IMR-90 (cell line): ENCODE measurements around the gene CFAP97D2. TPM values are rescaled to one million over a fixed set of nuclear protein-coding genes. Genes with fewer than 3 reads are reported as not detected.

Experiments
- ATAC-seq: fragments of 200-7000 bp; cut with Tn5 transposase; 2 replicates; pipeline ENCODE4 v1.9.1; 2020; ENCODE audit warnings: low read depth, mild to moderate bottlenecking, moderate library complexity
- BruUV-seq: library from RNA; stranded (reverse); fragments of 400-500 nt; replicated peaks from 2 replicates; lab custom pipeline; 2021; lab: Mats Ljungman, UMichigan
- CTCF ChIA-PET: fragments of 300-600 bp; formaldehyde crosslinking; extraction: SDS; loops from one replicate; lab custom pipeline; 2021; ENCODE audit warnings: antibody characterized with exemption; lab: Yijun Ruan, JAX
- POLR2A ChIA-PET: fragments of 300-600 bp; sonication (Branson Sonifier 250); formaldehyde crosslinking; loops from one replicate; lab custom pipeline; 2022; ENCODE audit warnings: antibody characterized with exemption; ENCODE audit not compliant: unreplicated experiment; lab: Charles Lee
- DNase-seq: peaks from one replicate; pipeline ENCODE4 v3.0.0; 2013
- H2AFZ ChIP-seq: replicated peaks from 2 replicates; pipeline ENCODE3; 2013; ENCODE audit warnings: low read length, mild to moderate bottlenecking; ENCODE audit not compliant: poor library complexity
- H2AK5ac ChIP-seq: 2 replicates; pipeline ENCODE4 v1.6.1; 2013; ENCODE audit warnings: low read depth, low read length, inconsistent platforms
- H2AK9ac ChIP-seq: replicated peaks from 2 replicates; pipeline ENCODE3; 2013; ENCODE audit warnings: mild to moderate bottlenecking, low read depth, low read length, moderate library complexity; ENCODE audit not compliant: poor library complexity
- H2BK120ac ChIP-seq: 2 replicates; pipeline ENCODE4 v1.6.1; 2013; ENCODE audit warnings: low read depth, low read length, inconsistent platforms
- H2BK15ac ChIP-seq: 3 replicates; pipeline ENCODE4 v1.6.1; 2013; ENCODE audit warnings: low read depth, low read length, inconsistent platforms
- H2BK20ac ChIP-seq: 2 replicates; pipeline ENCODE4 v1.6.1; 2013; ENCODE audit warnings: low read depth, mild to moderate bottlenecking, inconsistent platforms, low read length, moderate library complexity
- H2BK5ac ChIP-seq: 2 replicates; pipeline ENCODE4 v1.6.1; 2013; ENCODE audit warnings: mild to moderate bottlenecking, low read depth, low read length, inconsistent platforms; ENCODE audit not compliant: poor library complexity, severe bottlenecking
- H3K14ac ChIP-seq: replicated peaks from 2 replicates; pipeline ENCODE4 v1.6.1; 2013; ENCODE audit warnings: low read depth, low read length, inconsistent platforms
- H3K18ac ChIP-seq: 2 replicates; pipeline ENCODE4 v1.6.1; 2013; ENCODE audit warnings: low read depth, low read length, control low read depth
- H3K23ac ChIP-seq: 2 replicates; pipeline ENCODE4 v1.6.1; 2013; ENCODE audit warnings: low read depth, low read length, inconsistent platforms
- H3K27ac ChIP-seq: 2 replicates; pipeline ENCODE4 v1.5.1; 2013; ENCODE audit warnings: mild to moderate bottlenecking, control low read depth, low read length; ENCODE audit not compliant: insufficient read depth
- H3K27me3 ChIP-seq: 2 replicates; pipeline ENCODE4 v1.6.1; 2013; ENCODE audit warnings: low read length; ENCODE audit not compliant: control insufficient read depth, insufficient read depth
- H3K36me3 ChIP-seq: 2 replicates; pipeline ENCODE4 v1.6.1; 2013; ENCODE audit warnings: low read length, mixed read lengths; ENCODE audit not compliant: control insufficient read depth, insufficient read depth
- H3K4ac ChIP-seq: 2 replicates; pipeline ENCODE4 v1.6.1; 2013; ENCODE audit warnings: low read depth, low read length, inconsistent platforms
- H3K4me1 ChIP-seq: 2 replicates; pipeline ENCODE4 v1.6.1; 2013; ENCODE audit warnings: low read length, mixed read lengths; ENCODE audit not compliant: control insufficient read depth, insufficient read depth
- H3K4me2 ChIP-seq: 2 replicates; pipeline ENCODE4 v1.6.1; 2013; ENCODE audit warnings: low read depth, mild to moderate bottlenecking, control low read depth, low read length, moderate library complexity
- H3K4me3 ChIP-seq: 2 replicates; pipeline ENCODE4 v1.5.1; 2013; ENCODE audit warnings: low read depth, mild to moderate bottlenecking, control low read depth, low read length, moderate library complexity; ENCODE audit not compliant: insufficient read depth
- H3K56ac ChIP-seq: 2 replicates; pipeline ENCODE4 v1.6.1; 2013; ENCODE audit warnings: low read length, inconsistent platforms; ENCODE audit not compliant: insufficient read depth; ENCODE audit errors: extremely low read depth
- H3K79me1 ChIP-seq, 2 experiments: 2 replicates each; pipeline ENCODE4 v1.6.1; 2013; ENCODE audit warnings: low read length in 2 of 2, inconsistent platforms in 1 of 2, low read depth in 1 of 2
- H3K9ac ChIP-seq: 2 replicates; pipeline ENCODE4 v1.6.1; 2013; ENCODE audit warnings: low read depth, low read length, control low read depth
- H3K9me1 ChIP-seq: 2 replicates; pipeline ENCODE4 v1.6.1; 2013; ENCODE audit warnings: low read length, inconsistent platforms; ENCODE audit not compliant: insufficient read depth
- H3K9me3 ChIP-seq: 2 replicates; pipeline ENCODE4 v1.6.1; 2013; ENCODE audit warnings: low read length; ENCODE audit not compliant: control insufficient read depth, insufficient read depth
- H4K20me1 ChIP-seq: 2 replicates; pipeline ENCODE4 v1.6.1; 2013; ENCODE audit warnings: low read length, inconsistent platforms; ENCODE audit not compliant: insufficient read depth
- H4K5ac ChIP-seq: 2 replicates; pipeline ENCODE4 v1.6.1; 2013; ENCODE audit warnings: mild to moderate bottlenecking, low read depth, low read length, control low read depth
- H4K8ac ChIP-seq, 2 experiments: 2 replicates each; pipeline ENCODE4 v1.6.1; 2013; ENCODE audit warnings: low read depth in 2 of 2, low read length in 2 of 2, control low read depth in 1 of 2, inconsistent platforms in 1 of 2
- H4K91ac ChIP-seq: 2 replicates; pipeline ENCODE4 v1.6.1; 2013; ENCODE audit warnings: low read depth, low read length, inconsistent platforms; ENCODE audit not compliant: insufficient read depth
- CEBPB ChIP-seq: IDR thresholded peaks from 2 replicates; pipeline ENCODE4 v1.6.1; 2012; ENCODE audit warnings: low read depth, low read length, improper control_type of control experiment
- USF2 ChIP-seq: fragments of 150-350 bp; IDR thresholded peaks from 2 replicates; pipeline ENCODE4 v1.6.1; 2017; ENCODE audit warnings: mild to moderate bottlenecking, antibody characterized with exemption, low read length, low read depth
- WGBS, 2 experiments: methylation state at CpG; one replicate each; pipeline versions ENCODE4 v1.1.5 to v1.1.7; 2013; ENCODE audit warnings: missing lambda C conversion rate in 2 of 2; ENCODE audit not compliant: insufficient read length in 1 of 2; ENCODE audit errors: extremely low coverage in 2 of 2; 5-methylcytosine and 5-hydroxymethylcytosine counted together
- dilution Hi-C: fragments of 300-500 bp; cut with HindIII; formaldehyde crosslinking; loops from one replicate; pipeline ENCODE4 v1.14.3; 2018; ENCODE audit warnings: low sequenced_read_pairs; ENCODE audit not compliant: unreplicated experiment
- in situ Hi-C: fragments of 300-500 bp; cut with MboI; formaldehyde crosslinking; loops from 3 replicates; pipeline ENCODE4 v1.14.3; 2019; ENCODE audit warnings: low sequenced_read_pairs, inconsistent platforms, mixed read lengths
- intact Hi-C: fragments of 100-400 bp; cut with micrococcal nuclease; formaldehyde crosslinking; loops from 2 replicates; pipeline ENCODE4 v1.10.0; 2022
- polyA plus RNA-seq, 3 experiments: library from polyadenylated mRNA; depleted of rRNA; stranded (reverse); fragments of >200 nt; gene quantifications; 2 replicates each; pipeline ENCODE4 v1.2.3, GENCODE V29; 2012; ENCODE audit warnings: low replicate concordance in 1 of 3
- total RNA-seq: library from RNA; depleted of rRNA; stranded (reverse); fragments of >200 nt; gene quantifications from 2 replicates; pipeline ENCODE4 v1.2.3, GENCODE V29; 2012

CFAP97D2 gene
- total and polyA plus RNA-seq, 2 of the 4 experiments (the other 2 are of a cell fraction), result not detected

DNA sequence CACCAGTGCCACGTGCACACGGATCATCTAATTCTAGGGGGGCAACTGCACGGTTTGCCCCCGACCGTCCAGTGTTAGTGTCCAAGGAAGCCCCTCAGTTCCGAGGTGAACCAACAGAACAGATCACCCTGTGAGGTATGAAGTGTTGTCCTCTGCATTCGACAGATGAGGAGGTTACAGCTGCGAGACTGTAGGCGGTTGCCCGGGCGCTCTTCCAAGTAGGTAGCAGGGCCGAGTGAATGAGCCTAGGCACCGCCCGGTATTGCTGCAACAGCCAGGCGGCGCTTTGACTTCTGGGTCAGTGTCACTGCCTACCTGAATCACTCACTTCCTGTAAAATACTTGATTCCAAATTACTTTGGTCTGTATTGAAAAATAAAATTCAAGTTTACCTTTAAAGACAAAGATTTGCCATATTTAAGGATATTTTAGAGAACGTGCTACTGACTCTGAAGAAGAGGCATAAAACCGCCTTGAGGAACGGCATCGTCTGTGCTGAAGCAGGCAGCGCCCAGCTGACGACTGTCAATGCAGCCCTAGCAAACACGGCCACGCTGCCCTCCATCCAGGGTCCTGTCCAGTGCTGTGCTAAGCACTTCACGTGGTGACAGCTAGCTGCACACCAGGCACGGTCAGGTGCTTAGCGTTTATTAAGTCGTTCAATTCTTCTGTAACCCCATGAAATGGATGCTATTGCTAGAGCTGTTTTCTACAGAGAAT lies 27.3 kb upstream of the CFAP97D2 start:
- Histone ChIP-seq H3K9me3 (no peaks in the 10 kb centered on the region), H4K5ac (no peak overlapping the region), H3K4me1 (no peaks in the 10 kb centered on the region), H3K27ac (no peak overlapping the region), H4K91ac (no peak overlapping the region), H3K56ac (no peak overlapping the region), H3K36me3 (no peaks in the 10 kb centered on the region), H2AFZ (no peak overlapping the region), H3K14ac (no peak overlapping the region), H2BK120ac (no peak overlapping the region), H2BK5ac (no peak overlapping the region), H2AK5ac (no peak overlapping the region), H4K20me1 (no peaks in the 10 kb centered on the region; the same call in none of the 2 replicates), H2BK20ac (no peak overlapping the region), H3K9ac (no peak overlapping the region), H3K79me1 (no peaks in the 10 kb centered on the region), H2BK15ac (no peak overlapping the region), H3K4me3 (no peak overlapping the region), H2AK9ac (no peak overlapping the region), H3K4me2 (no peak overlapping the region), H3K27me3 (peaks cover 23% of the 10 kb centered on the region), H4K8ac (no peak overlapping the region), H3K23ac (no peak overlapping the region), H3K18ac (no peak overlapping the region), H3K4ac (no peak overlapping the region), H3K9me1 (no peaks in the 10 kb centered on the region)
- 85% methylated on average over 14 of the region's 28 CpGs; no CpG with 5 or more reads in 1 of the 2 experiments for WGBS, 2 experiments
- no TSS peak for BruUV-seq
- dilution Hi-C loops (no loop called here), in situ Hi-C loops (no loop called here), intact Hi-C loops (no loop called here)
- no peak for DNase-seq
- CTCF ChIA-PET, result no interaction called here
- POLR2A ChIA-PET, result no interaction called here
- TF ChIP-seq USF2 (no peak), CEBPB (peak; percentile 3; the same call in 1 of the 2 replicates)
- no peak for ATAC-seq
